HG02588 (cell line): Measurements from ENCODE around the gene PARD6G.
A peak's percentile ranks its signal among the peaks of the same experiment; 100 is the strongest.

Experiments
- ATAC-seq: cut with Tn5 transposase; IDR thresholded peaks from one replicate; pipeline ENCODE4 v1.9.1; 2021; ENCODE audit warnings: mild to moderate bottlenecking, moderate library complexity; ENCODE audit not compliant: unreplicated experiment

PARD6G gene

GRCh38 chr18:80119111-80119510 lies 128.2 kb downstream of the PARD6G start:
- ATAC-seq = no peak

- no peak for ATAC-seq
Measured at GRCh38 chr18:80115035-80115434, 132.3 kb downstream of the PARD6G start.

- no peak for ATAC-seq
Measured at GRCh38 chr18:80112624-80113248, 134.6 kb downstream of the PARD6G start.

DNA sequence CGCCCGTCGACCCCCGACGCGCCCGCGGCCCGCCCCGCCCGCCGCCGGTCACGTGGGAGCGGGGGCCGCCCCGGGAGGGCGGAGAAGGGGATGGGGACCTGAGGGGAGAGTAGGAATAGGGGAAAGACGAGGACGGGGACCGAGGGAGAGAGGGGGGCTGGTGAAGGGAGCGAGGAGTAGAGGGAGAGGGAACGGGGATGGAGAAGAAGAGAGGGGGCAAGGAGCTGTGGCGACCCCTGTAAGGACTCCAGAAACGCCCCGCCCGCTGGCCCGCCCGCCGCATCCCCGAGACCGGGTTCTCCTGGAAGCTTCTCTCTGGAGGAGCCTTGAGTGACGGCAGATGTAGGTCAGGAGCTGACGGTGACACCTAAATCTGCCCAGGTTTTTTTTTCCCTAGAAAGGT lies 137.6 kb downstream of the PARD6G start:
- ATAC-seq = peak; percentile 31

DNA sequence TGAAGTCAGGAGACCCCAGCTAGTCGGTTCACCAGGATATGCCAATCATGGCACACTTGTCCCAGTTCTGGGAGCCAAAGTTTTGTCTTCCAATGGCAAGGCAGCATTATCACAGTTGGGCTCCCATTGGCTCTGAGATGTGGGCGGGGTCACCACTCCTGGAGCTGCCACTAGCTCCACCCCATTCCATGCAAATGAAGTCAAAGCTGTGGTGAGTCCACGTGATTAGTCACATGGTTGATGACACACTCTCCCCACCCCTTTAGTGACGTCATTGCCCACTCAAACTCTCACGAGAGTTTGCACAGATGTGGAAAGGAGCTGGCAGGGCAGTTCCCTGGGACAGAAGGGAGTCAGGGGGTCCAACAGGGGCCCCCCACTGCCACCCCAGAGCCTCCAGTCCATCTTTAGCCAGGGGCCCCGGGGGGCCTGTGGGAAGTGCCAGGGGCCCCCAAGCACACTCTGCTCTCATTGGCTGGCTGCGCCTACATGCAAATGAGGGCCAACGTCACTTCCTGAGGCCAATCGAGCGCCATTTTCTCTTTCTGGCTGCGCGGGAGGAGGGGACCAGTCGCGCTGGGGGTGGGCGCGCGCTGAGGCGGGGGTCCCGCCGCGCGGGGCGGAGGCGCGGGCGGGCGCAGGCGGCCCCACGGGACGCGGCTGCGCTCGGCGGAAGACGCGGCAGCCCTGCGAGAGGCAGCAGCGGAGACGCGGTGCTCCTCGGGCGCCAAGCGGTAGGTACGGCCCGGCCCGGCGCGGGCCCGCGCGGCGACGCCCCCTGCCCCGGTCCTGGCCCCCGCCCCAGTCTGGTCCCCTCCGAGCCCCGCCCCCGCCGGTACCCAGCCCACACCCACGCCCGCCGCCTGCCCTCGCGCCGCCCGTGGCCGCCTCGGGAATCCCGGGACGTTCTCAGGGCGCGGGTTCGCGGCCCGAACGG lies 138.3 kb downstream of the PARD6G start, which contains the start of gene ADNP2:
Gene ADNP2 (plus strand): TSS at position 524 of the 937 bp plus-strand sequence. CDS start 8,281 bp downstream, outside the sequence.
- ATAC-seq = peak; percentile 56

- no peak for ATAC-seq
Measured at GRCh38 chr18:80108121-80108536, 139.2 kb downstream of the PARD6G start.

- ATAC-seq = no peak
Measured at GRCh38 chr18:80107426-80107825, 139.9 kb downstream of the PARD6G start.
